Pulmonary artery endothelial cell (primary cell): ENCODE results near the gene DYSF. TPM values are rescaled to one million over a fixed set of nuclear protein-coding genes. Genes with fewer than 3 reads are reported as not detected.

Experiments
- DNase-seq: peaks from one replicate; pipeline ENCODE4 v3.0.0-alpha.2; 2011; ENCODE audit warnings: low read depth, low spot score
- total RNA-seq: library from RNA; depleted of rRNA; stranded (reverse); fragments of >200 nt; gene quantifications from 2 replicates; pipeline ENCODE4 v1.2.3, GENCODE V29; 2014

DYSF gene
- total RNA-seq, 1 donor from 2014 or later, result 82.1 TPM

- DNase-seq, result no peak
These were observed 159.4 kb downstream of the DYSF start for GRCh38 chr2:71612581-71613402.

GRCh38 chr2:71613403-71613952 is 160.1 kb downstream of the DYSF start:
- no peak for DNase-seq

GRCh38 chr2:71613953-71614925 is 160.9 kb downstream of the DYSF start:
- no peak for DNase-seq

- DNase-seq, result no peak
These were observed 161.8 kb downstream of the DYSF start for GRCh38 chr2:71614976-71615766.

GRCh38 chr2:71615767-71616730 is 162.7 kb downstream of the DYSF start:
- DNase-seq, result no peak

- no peak for DNase-seq
These were observed 163.9 kb downstream of the DYSF start for GRCh38 chr2:71617266-71617665.

GRCh38 chr2:71618327-71619113 is 165.2 kb downstream of the DYSF start:
- no peak for DNase-seq

- DNase-seq, result no peak
These were observed 165.9 kb downstream of the DYSF start for GRCh38 chr2:71619230-71619741.

GRCh38 chr2:71620116-71620515 is 166.8 kb downstream of the DYSF start:
- DNase-seq, result no peak

GRCh38 chr2:71620851-71621251 is 167.5 kb downstream of the DYSF start:
- DNase-seq, result no peak

GRCh38 chr2:71629273-71629672 is 175.9 kb downstream of the DYSF start:
- no peak for DNase-seq

GRCh38 chr2:71629771-71630453 is 176.6 kb downstream of the DYSF start:
- no peak for DNase-seq

GRCh38 chr2:71630454-71631328 is 177.3 kb downstream of the DYSF start:
- DNase-seq, result no peak

GRCh38 chr2:71631411-71631931 is 178.1 kb downstream of the DYSF start:
- no peak for DNase-seq

- DNase-seq, result no peak
These were observed 179.7 kb downstream of the DYSF start for GRCh38 chr2:71633086-71633485.

- DNase-seq, result no peak
These were observed 181.2 kb downstream of the DYSF start for GRCh38 chr2:71634567-71634966.

GRCh38 chr2:71635798-71636197 is 182.4 kb downstream of the DYSF start:
- DNase-seq, result no peak
